Measurements from ENCODE around the gene TLL1. TPM values are rescaled to one million over a fixed set of nuclear protein-coding genes. Genes with fewer than 3 reads are reported as not detected.

The TLL1 gene
- total RNA-seq (2016; rRNA removed; fragmentation: Illumina TruSeq; extraction: Trizol) (not detected in 2 replicates), polyA plus RNA-seq (2011; rRNA removed) (not detected in 2 replicates), polyA minus RNA-seq (2011; rRNA and poly(A)+ RNA removed; ENCODE audit: low replicate concordance) (0.02 TPM in 1 of 2 replicates, not detected in the other), Bru-seq, nascent RNA (not detected), BruChase-seq, experiment 1, labeled RNA remaining after a 6-hour chase (percentile 0 among the genes with signal in this experiment), BruChase-seq, experiment 2, labeled RNA remaining after a 2-hour chase (percentile 0 among the genes with signal in this experiment)
- total RNA-seq (2016; cell fraction: cytosol; rRNA removed; fragmentation: Illumina TruSeq; extraction: Trizol; ENCODE audit: low read depth), result not detected in 2 replicates
- total RNA-seq (2016; cell fraction: insoluble cytoplasmic fraction; rRNA removed; fragmentation: Illumina TruSeq; extraction: Trizol), result not detected in 2 replicates
- not detected in 2 replicates for total RNA-seq (2016; cell fraction: membrane; rRNA removed; fragmentation: Illumina TruSeq; extraction: Trizol)
- not detected in 2 replicates for total RNA-seq (2016; cell fraction: nucleus; rRNA removed; fragmentation: Illumina TruSeq; extraction: Trizol)
- not detected in 2 replicates for polyA plus RNA-seq (2011; cell fraction: cytosol; rRNA removed)
- not detected in 2 replicates for polyA plus RNA-seq (2011; cell fraction: nucleus; rRNA removed)
- polyA plus RNA-seq (2012), result not detected in 2 replicates
- not detected in 2 replicates for polyA plus RNA-seq (2016; cell fraction: cytosol; fragmentation: Illumina TruSeq; extraction: Trizol; ENCODE audit: low read depth)
- polyA plus RNA-seq (2016; cell fraction: insoluble cytoplasmic fraction; fragmentation: Illumina TruSeq; extraction: Trizol; ENCODE audit: low read depth), result not detected in 2 replicates
- polyA plus RNA-seq (2016; cell fraction: membrane; fragmentation: Illumina TruSeq; extraction: Trizol; ENCODE audit: low read depth), result not detected in 2 replicates
- not detected in 2 replicates for polyA plus RNA-seq (2016; cell fraction: nucleus; fragmentation: Illumina TruSeq; extraction: Trizol; ENCODE audit: insufficient read depth, low read depth)
- not detected in 2 replicates for polyA minus RNA-seq (2011; cell fraction: cytosol; rRNA and poly(A)+ RNA removed)
- polyA minus RNA-seq (2011; cell fraction: nucleus; rRNA and poly(A)+ RNA removed), result not detected in 2 replicates
- long read RNA-seq, experiment 1, result 0 reads
- long read RNA-seq, experiment 2, result 0 reads

GRCh38 chr4:165872461-165873297 lies at the start of gene TLL1:
Gene TLL1 (plus strand): TSS chr4:165873237. CDS start chr4:165873905, 668 bp downstream.
- 19% methylated on average over 24 of the region's 24 CpGs for WGBS (ENCODE audit: low lambda C conversion rate)
- no TSS peak for BruUV-seq (replicated peaks)
- no peak for FAIRE-seq

More at GRCh38 chr4:165872461-165873297, at the start of gene TLL1:
- peak within 1 kb of the TSS in 2 of 3 experiments; percentile 16 to 44; a peak in 4 of 6 replicates for H3K4me3 ChIP-seq (replicated peaks in 1 of 3; ENCODE audit: insufficient read depth in 1 of 3, low read depth in 2 of 3, low read length in 3 of 3)
- ChIA-PET POLR2A (no interaction called here), CTCF (ENCODE audit: low intra/inter-chr PET ratio, low total read pairs) (no interaction called here)
- no peaks in the 10 kb centered on the region for H3K9me3 ChIP-seq (ENCODE audit: low read length)
- H3K4me1 ChIP-seq (ENCODE audit: insufficient read depth, low read length), result peaks cover 11% of the 10 kb centered on the region
- H4K20me1 ChIP-seq (ENCODE audit: insufficient read depth, low read length), result no peaks in the 10 kb centered on the region
- peak within 1 kb of the TSS; percentile 58 for H3K4me2 ChIP-seq (ENCODE audit: low read depth, low read length)
- H2AFZ ChIP-seq (ENCODE audit: low read length), result no peak within 1 kb of the TSS
- H3K9ac ChIP-seq (ENCODE audit: insufficient read depth, low read depth, low read length), result no peak within 1 kb of the TSS
- in situ Hi-C loops (cut with HindIII; ENCODE audit: extremely low pct_ligation_motif_present, low pct_unique_long_range_greater_than_20kb), result no loop called here
- ATAC-seq (no peak; the same call in 2 of the 3 replicates), DNase-seq (ENCODE audit: low spot score) (no peak)
- no peak within 1 kb of the TSS for H3K27ac ChIP-seq (ENCODE audit: extremely low read length, insufficient read depth, low read length)
- no peak for TF ChIP-seq ZNF350 (CRISPR knock-in tag; IDR thresholded peaks at IDR 0.05; ENCODE audit: borderline replicate concordance, low read depth)
- no peak for TF ChIP-seq TFE3 (CRISPR knock-in tag; IDR thresholded peaks at IDR 0.05)
- 0 out of 2 replicates have a peak, but pooled peaks have one; percentile 79 for TF ChIP-seq EZH2 (conservative IDR thresholded peaks at IDR 0.05; ENCODE audit: low read depth, low read length)
- no peak for TF ChIP-seq RELA (CRISPR knock-in tag; IDR thresholded peaks at IDR 0.05)
- no peak for TF ChIP-seq SMARCC2 (IDR thresholded peaks at IDR 0.05)
- TF ChIP-seq ZNF333 (CRISPR knock-in tag; IDR thresholded peaks at IDR 0.05; ENCODE audit: borderline replicate concordance), result no peak
- no peaks in the 10 kb centered on the region for H3K36me3 ChIP-seq (replicated peaks in 1 of 2; ENCODE audit: control insufficient read depth in 1 of 2, insufficient read depth in 2 of 2, low read length in 2 of 2)
- intact Hi-C loops (cut with micrococcal nuclease; ENCODE audit: unreplicated experiment), result no loop called here
- H3K27me3 ChIP-seq (ENCODE audit: control insufficient read depth in 1 of 2, insufficient read depth in 2 of 2, low read length in 2 of 2), result peaks cover 0 to 27% of the 10 kb centered on the region in 2 experiments; a peak in 3 of 5 replicates
- no peaks in the 10 kb centered on the region for H3K79me2 ChIP-seq (ENCODE audit: insufficient read depth, low read length)

Data from HepG2 (cell line).